Hematopoietic multipotent progenitor cell treated with erythropoietin and hydrocortisone succinate and interleukin-3 and kit ligand, for 15 days (in vitro differentiated cells): ENCODE data around the gene GAD1.

ENCODE experiments used
- DNase-seq: peaks from one replicate; pipeline ENCODE4 v3.0.0-alpha.2; 2015; ENCODE audit warnings: low spot score

GAD1 gene

DNA sequence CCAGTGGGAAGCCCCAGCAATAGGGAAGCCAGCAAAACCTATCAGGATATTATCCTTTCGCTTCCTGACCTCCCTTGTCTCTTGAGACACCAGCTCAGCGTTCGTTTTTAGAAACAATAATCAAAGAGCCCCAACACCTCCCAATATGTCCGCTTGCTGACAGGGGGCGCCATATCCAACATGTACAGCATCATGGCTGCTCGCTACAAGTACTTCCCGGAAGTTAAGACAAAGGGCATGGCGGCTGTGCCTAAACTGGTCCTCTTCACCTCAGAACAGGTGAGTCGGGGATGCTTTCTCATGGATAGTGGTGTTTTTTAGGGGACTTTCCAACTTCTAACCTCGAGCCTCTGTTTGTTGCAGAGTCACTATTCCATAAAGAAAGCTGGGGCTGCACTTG, 28.7 kb downstream of the GAD1 start:
- DNase-seq = peak; percentile 45

GRCh38 chr2:170846314-170846713, 29.6 kb downstream of the GAD1 start:
- no peak for DNase-seq

DNA sequence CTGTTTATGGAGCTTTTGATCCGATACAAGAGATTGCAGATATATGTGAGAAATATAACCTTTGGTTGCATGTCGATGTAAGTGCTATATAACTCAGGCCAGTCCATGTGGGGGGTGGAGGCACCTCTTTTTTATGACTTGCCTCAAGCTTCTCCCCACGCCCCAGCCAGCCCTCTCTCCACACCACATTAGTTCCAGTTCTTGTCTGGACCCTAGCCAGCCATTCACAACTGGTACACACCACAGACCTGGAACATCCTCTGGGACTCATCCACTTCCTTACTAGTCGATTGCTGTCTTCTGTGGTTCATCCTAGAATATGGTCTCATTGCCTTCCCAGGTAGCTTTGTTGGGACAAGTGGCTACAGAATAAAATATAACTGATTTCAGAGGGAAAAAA, 31.0 kb downstream of the GAD1 start:
- DNase-seq = no peak

- DNase-seq = no peak
These were observed 31.9 kb downstream of the GAD1 start for GRCh38 chr2:170848587-170848986.

- DNase-seq = no peak
These were observed 33.6 kb downstream of the GAD1 start for GRCh38 chr2:170850251-170850650.

- no peak for DNase-seq
These were observed 34.9 kb downstream of the GAD1 start for GRCh38 chr2:170851635-170852034.

GRCh38 chr2:170856066-170856465, 39.4 kb downstream of the GAD1 start:
- no peak for DNase-seq

GRCh38 chr2:170862286-170862902, 45.7 kb downstream of the GAD1 start:
- DNase-seq = no peak

- no peak for DNase-seq
These were observed 46.4 kb downstream of the GAD1 start for GRCh38 chr2:170863087-170863486.

- no peak for DNase-seq
These were observed 52.3 kb downstream of the GAD1 start for GRCh38 chr2:170869036-170869435.

- DNase-seq = no peak
These were observed 52.8 kb downstream of the GAD1 start for GRCh38 chr2:170869461-170869860.

DNA sequence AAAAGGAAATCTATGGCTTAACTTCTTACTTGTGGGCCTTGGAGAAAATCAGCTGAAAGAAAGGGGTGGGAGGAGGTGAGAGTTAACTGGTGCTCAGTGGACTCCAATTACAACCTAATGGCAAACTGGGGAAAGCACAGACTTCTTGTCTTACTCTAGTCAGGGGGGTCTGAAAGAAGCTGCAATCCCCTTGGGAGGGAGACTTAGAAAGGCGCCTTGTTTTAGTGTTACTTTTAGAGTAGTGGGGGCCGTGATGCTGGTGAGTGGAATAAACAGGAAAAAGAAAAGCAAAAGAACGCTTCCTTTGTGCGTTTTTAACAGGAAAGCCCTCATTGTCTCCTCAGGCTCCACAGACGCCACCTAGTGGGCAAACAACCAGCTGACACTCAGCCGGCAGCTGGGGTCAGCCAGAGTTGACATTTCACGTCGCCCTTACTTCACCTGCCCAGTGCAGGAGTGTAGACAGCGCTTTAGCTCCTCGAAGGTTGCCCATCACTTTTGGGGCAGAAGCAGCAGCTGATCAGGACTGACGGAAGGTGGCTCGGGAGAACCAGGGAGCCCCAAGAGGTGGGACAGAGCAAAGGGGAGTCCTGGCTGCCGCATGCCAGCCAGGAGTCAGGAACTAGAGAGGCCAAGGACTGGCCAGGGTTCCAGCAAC, 56.5 kb downstream of the GAD1 start:
- peak; percentile 77 for DNase-seq

- DNase-seq = no peak
These were observed 61.4 kb downstream of the GAD1 start for GRCh38 chr2:170878066-170878465.

DNA sequence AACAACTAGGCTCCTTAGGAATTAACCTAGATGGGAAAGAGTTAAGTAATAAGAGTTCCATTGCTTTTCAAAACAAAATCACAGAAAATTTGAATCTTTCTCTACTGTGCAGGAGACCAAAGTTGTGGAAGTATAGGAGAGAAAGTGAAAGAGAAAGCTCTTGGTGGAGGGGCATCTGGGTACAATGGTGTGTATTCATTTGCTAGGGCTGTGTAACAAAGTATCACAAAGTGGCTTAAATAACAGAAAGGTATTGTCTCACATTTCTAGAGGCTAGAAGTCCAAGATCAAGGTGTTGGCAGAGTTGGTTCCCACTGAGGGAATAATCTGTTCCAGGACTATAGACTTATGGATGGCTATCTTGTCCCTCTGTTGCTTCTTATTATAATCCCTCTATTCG, 61.8 kb downstream of the GAD1 start:
- DNase-seq = no peak

GRCh38 chr2:170881840-170882239, 65.2 kb downstream of the GAD1 start:
- DNase-seq = no peak

- DNase-seq = no peak
These were observed 66.1 kb downstream of the GAD1 start for GRCh38 chr2:170882758-170883157.

DNA sequence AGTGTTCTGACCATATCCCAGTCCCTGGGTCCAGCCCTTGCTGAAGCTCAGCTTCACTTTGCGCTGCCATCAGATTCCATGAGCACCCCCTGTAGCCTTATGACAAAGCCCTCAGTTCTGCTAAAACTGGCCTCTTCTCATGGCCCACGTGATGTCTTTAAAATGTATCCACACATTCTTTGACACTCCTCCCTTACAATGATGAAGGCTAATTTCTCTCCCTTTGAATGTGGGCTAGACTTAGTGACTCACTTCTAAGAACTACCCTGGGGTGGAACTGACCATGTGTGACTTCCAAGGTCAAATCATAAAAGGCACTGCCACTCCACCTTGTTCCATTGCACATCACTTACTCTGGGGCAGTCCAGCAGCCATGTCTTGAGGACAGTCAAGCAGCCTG, 67.0 kb downstream of the GAD1 start:
- no peak for DNase-seq

- no peak for DNase-seq
These were observed 68.6 kb downstream of the GAD1 start for GRCh38 chr2:170885130-170885791.

DNA sequence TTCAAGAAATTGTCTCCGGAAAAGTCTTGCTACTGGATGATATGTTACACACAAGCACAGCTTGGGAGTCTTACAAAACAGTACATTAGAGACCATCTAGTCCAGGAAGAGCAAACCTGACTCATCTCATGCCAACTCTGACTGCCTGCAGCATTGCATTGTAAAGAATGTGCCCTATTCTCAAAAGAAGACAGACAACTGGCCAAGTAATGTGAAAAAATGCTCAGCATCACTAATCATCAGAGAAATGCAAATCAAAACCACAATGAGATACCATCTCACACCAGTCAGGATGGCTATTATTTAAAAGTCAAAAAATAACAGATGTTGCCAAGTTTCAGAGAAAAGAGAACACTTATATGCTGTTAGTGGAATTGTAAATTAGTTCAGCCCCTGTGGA, 69.7 kb downstream of the GAD1 start:
- DNase-seq = no peak

- DNase-seq = no peak
These were observed 70.8 kb downstream of the GAD1 start for GRCh38 chr2:170887496-170887895.

DNA sequence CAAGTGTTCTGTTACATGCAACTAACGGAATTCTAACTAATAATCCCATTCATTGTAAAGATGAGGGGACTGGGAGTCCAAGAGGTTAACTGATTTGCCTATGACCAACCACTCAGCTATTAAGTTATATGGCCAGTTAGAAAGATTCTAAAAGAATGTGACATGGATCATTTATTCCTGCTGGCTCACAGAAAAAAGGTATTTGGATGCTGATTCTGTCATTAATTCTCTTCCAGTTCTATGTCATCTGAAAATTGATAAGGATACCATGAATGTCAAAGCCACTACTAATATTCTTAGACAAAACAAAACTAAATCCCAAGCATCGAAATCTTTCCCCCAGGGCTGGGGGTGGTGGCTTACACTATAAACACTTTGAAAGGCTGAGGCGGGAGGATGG, 71.2 kb downstream of the GAD1 start:
- DNase-seq = no peak

- no peak for DNase-seq
These were observed 75.2 kb downstream of the GAD1 start for GRCh38 chr2:170891893-170892292.

DNA sequence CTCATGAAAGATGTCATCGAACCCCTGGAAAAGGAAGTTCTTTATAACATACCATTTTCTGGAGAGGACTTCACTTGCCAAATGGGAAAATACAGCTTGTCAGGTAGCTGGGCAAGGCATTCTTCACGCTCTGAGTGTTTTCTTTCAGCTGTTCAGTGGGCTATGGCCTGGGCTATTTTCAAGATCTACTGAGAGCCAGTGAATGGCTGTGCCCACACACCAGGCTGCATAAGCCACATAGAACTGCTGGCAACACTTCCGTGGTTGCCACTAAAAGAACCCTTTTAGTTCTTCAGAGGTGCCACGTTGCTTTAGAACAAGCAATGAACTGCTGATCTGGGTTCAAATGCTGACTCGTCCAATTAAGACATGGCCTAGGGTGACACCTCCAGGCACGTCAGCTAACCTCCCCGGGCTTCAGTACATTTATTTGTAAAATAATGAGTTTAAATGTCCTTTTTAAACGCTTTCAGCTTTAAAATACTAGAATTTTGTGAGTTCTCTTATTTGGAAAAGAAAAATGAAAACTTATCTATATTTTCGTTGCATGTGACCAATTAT, 75.8 kb downstream of the GAD1 start:
- DNase-seq = no peak
